PC-9 (cell line): ENCODE measurements around the gene ADGRD1. TPM values are rescaled to one million over a fixed set of nuclear protein-coding genes. Genes with fewer than 3 reads are reported as not detected.

ENCODE experiments used
- BruUV-seq: library from RNA; stranded (reverse); fragments of 400-500 nt; replicated peaks from 2 replicates; lab custom pipeline; 2021; lab: Mats Ljungman, UMichigan
- CTCF ChIA-PET: fragments of 300-600 bp; sonication (Branson Sonifier 250); formaldehyde crosslinking; loops from one replicate; lab custom pipeline; 2022; ENCODE audit warnings: antibody characterized with exemption; lab: Charles Lee
- POLR2A ChIA-PET: fragments of 300-600 bp; sonication (Branson Sonifier 250); formaldehyde crosslinking; loops from one replicate; lab custom pipeline; 2022; ENCODE audit warnings: antibody characterized with exemption; ENCODE audit not compliant: unreplicated experiment; lab: Charles Lee
- DNase-seq, 2 experiments: peaks; one replicate each; pipeline versions ENCODE4 v3.0.0 to v3.0.0-alpha.2; 2015 to 2022; ENCODE audit warnings: mixed read lengths in 1 of 2
- H2AFZ ChIP-seq: fragments of 200-600 bp; sonication (generic); 2 replicates; pipeline ENCODE4 v1.8.1; 2017; ENCODE audit warnings: antibody characterized with exemption
- H3F3A ChIP-seq: fragments of 200-600 bp; sonication (generic); 2 replicates; pipeline ENCODE4 v1.8.1; 2017; ENCODE audit warnings: antibody characterized with exemption, mild to moderate bottlenecking, low read depth; ENCODE audit not compliant: insufficient read depth
- H3K27ac ChIP-seq: fragments of 200-600 bp; sonication (generic); 2 replicates; pipeline ENCODE4 v1.6.1; 2016; ENCODE audit warnings: mixed run types
- H3K27me3 ChIP-seq: fragments of 200-600 bp; sonication (generic); 2 replicates; pipeline ENCODE4 v1.6.1; 2016; ENCODE audit warnings: low read depth, mixed run types; ENCODE audit not compliant: insufficient read depth
- H3K36me3 ChIP-seq: fragments of 200-600 bp; sonication (generic); 2 replicates; pipeline ENCODE4 v1.6.1; 2016; ENCODE audit warnings: low read depth, mixed run types
- H3K4me1 ChIP-seq: fragments of 200-600 bp; sonication (generic); replicated peaks from 2 replicates; pipeline ENCODE4 v1.6.1; 2016; ENCODE audit warnings: mixed run types; ENCODE audit not compliant: insufficient read depth
- H3K4me2 ChIP-seq: fragments of 200-600 bp; sonication (generic); 2 replicates; pipeline ENCODE4 v1.6.1; 2017; ENCODE audit warnings: mixed run types
- H3K4me3 ChIP-seq: fragments of 200-600 bp; sonication (generic); 2 replicates; pipeline ENCODE4 v1.6.1; 2016; ENCODE audit warnings: mixed run types
- H3K79me2 ChIP-seq: fragments of 200-600 bp; sonication (generic); 2 replicates; pipeline ENCODE4 v1.6.1; 2017; ENCODE audit warnings: low read depth, mixed run types
- H3K9me2 ChIP-seq: fragments of 200-600 bp; sonication (generic); 2 replicates; pipeline ENCODE4 v1.8.1; 2017; ENCODE audit warnings: mild to moderate bottlenecking; ENCODE audit not compliant: insufficient read depth
- H3K9me3 ChIP-seq: fragments of 200-600 bp; sonication (generic); 2 replicates; pipeline ENCODE4 v1.8.1; 2016; ENCODE audit warnings: low read depth; ENCODE audit not compliant: insufficient read depth
- H4K20me1 ChIP-seq: fragments of 200-600 bp; sonication (generic); 2 replicates; pipeline ENCODE4 v1.8.1; 2017; ENCODE audit not compliant: insufficient read depth
- CTCF ChIP-seq: fragments of 200-600 bp; sonication (generic); conservative IDR thresholded peaks from 2 replicates; pipeline ENCODE4 v1.6.1; 2017; ENCODE audit warnings: mixed run types, antibody characterized with exemption, mild to moderate bottlenecking, moderate library complexity
- EZH2 ChIP-seq: fragments of 200-600 bp; sonication (generic); IDR thresholded peaks from 2 replicates; pipeline ENCODE4 v1.8.0; 2017; ENCODE audit warnings: antibody characterized with exemption, low read depth
- intact Hi-C: fragments of 100-400 bp; cut with micrococcal nuclease; formaldehyde crosslinking; loops from one replicate; pipeline ENCODE4 v1.10.0; 2022; ENCODE audit not compliant: unreplicated experiment
- total RNA-seq: library from RNA; stranded (reverse); gene quantifications from 2 replicates; pipeline ENCODE4 v1.2.3, GENCODE V29; 2021

The ADGRD1 gene
- total RNA-seq, 1 experiment from 2014 or later, result not detected

- Histone ChIP-seq H3K4me2 (no peak overlapping the region), H4K20me1 (no peaks in the 10 kb centered on the region), H3K9me2 (no peaks in the 10 kb centered on the region), H3K27ac (no peak overlapping the region), H3K4me1 (no peaks in the 10 kb centered on the region), H3K4me3 (no peak overlapping the region), H2AFZ (no peak overlapping the region), H3K36me3 (no peaks in the 10 kb centered on the region), H3K79me2 (no peaks in the 10 kb centered on the region), H3K27me3 (peaks cover 66% of the 10 kb centered on the region), H3F3A (no peaks in the 10 kb centered on the region), H3K9me3 (no peaks in the 10 kb centered on the region)
- DNase-seq, result no peak
- CTCF ChIA-PET, result no interaction called here
- intact Hi-C loops, result no loop called here
- no TSS peak for BruUV-seq
- POLR2A ChIA-PET, result no interaction called here
- TF ChIP-seq CTCF (no peak), EZH2 (no peak)
Measured at GRCh38 chr12:131112700-131113290, 159.1 kb downstream of the ADGRD1 start.

DNA sequence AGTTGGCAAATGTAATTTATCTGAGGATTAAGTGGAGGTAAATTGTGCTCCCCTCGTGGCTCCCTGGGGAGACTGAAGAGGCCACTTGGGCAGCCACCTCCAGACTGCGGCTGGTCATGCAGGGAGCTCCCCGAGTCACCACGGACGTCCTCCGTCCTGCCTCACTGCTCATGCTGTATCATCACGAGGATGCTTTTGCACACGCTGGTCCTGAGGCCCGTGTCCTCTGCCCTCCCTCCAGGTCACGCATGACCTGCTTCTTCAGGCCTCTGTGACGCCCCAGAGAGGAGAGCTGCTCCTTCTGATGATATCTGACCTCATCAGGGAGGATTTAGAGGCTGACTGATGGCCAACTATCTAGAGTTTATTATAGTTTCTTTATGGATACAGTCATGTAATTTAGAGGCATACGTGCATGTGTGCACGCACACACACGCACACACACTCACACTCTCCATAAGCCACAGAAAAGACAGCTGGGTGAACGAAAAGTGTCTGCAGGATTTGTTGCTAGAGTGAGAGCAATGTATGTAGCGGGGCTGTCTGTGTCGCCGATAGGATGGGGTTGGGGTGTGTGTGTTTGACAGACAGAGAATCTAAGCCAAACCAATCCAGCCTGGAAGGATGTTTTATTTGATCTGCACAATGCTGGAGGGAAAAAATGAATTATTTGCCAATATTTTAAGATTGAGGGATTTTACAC, 160.0 kb downstream of the ADGRD1 start:
- H3K9me2 ChIP-seq, result no peaks in the 10 kb centered on the region
- POLR2A ChIA-PET, result no interaction called here
- no TSS peak for BruUV-seq
- H2AFZ ChIP-seq, result no peak overlapping the region
- CTCF ChIA-PET, result no interaction called here
- H4K20me1 ChIP-seq, result no peaks in the 10 kb centered on the region
- intact Hi-C loops, result no loop called here
- H3K9me3 ChIP-seq, result no peaks in the 10 kb centered on the region
- no peaks in the 10 kb centered on the region for H3K4me1 ChIP-seq
- no peaks in the 10 kb centered on the region for H3K36me3 ChIP-seq
- no peaks in the 10 kb centered on the region for H3K79me2 ChIP-seq
- H3K27ac ChIP-seq, result no peak overlapping the region
- H3K4me2 ChIP-seq, result no peak overlapping the region
- H3K27me3 ChIP-seq, result peaks cover 69% of the 10 kb centered on the region
- no peak for DNase-seq
- TF ChIP-seq EZH2 (no peak), CTCF (no peak)
- no peaks in the 10 kb centered on the region for H3F3A ChIP-seq
- H3K4me3 ChIP-seq, result no peak overlapping the region

DNA sequence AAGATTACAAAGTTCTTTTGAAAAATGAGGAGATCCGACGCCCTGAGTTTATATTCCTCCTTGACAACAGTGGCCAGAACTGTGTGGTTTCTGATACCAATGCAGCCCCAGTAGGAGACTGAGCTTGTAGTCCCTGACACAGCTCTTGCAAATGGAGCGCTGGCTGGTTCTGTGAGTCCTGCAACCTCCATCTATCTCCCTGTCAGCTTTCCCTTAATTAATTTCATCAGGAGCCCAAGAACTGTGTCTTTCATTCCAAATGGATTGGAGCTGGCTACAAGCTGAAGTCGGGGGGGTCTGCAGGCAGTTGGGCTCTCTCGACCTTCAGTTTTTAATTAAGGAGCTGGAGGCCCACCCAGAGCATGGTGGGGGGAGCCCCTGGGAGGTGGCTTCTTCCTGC, 160.6 kb downstream of the ADGRD1 start:
- intact Hi-C loops, result no loop called here
- H2AFZ ChIP-seq, result no peak overlapping the region
- no peaks in the 10 kb centered on the region for H3K4me1 ChIP-seq
- no peak overlapping the region for H3K4me2 ChIP-seq
- no peak overlapping the region for H3K4me3 ChIP-seq
- H3K79me2 ChIP-seq, result no peaks in the 10 kb centered on the region
- peaks cover 73% of the 10 kb centered on the region for H3K27me3 ChIP-seq
- H3K36me3 ChIP-seq, result no peaks in the 10 kb centered on the region
- BruUV-seq, result no TSS peak
- no peak for TF ChIP-seq CTCF
- TF ChIP-seq EZH2, result no peak
- ChIA-PET CTCF (no interaction called here), POLR2A (no interaction called here)
- no peaks in the 10 kb centered on the region for H3K9me2 ChIP-seq
- no peak overlapping the region for H3K27ac ChIP-seq
- DNase-seq, result no peak
- no peaks in the 10 kb centered on the region for H3K9me3 ChIP-seq
- H3F3A ChIP-seq, result no peaks in the 10 kb centered on the region
- no peaks in the 10 kb centered on the region for H4K20me1 ChIP-seq
